ENCODE results near the gene STIM2. TPM values are rescaled to one million over a fixed set of nuclear protein-coding genes. Genes with fewer than 3 reads are reported as not detected.

The STIM2 gene
- polyA plus RNA-seq, 4 donors: 7.6 to 28.0 (median 15.7) TPM

DNA sequence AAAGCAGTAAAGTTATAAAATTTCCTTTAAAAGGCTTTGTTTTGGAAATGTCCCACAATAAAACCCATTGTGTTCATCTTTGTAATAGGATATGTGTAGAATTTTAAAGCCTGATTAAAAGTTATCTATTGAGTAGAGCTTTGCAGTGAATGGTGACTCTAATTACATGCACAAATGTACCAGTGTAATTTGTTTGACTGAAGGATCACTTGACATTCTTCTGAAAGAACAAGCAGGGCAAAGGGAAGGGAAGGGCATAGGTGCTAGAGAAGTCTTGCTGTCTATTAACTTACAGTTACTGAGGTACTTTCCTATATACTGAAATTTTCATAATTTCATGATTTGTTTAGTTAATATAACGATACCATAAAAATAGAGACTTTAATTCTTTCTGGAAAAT, 70.8 kb downstream of the STIM2 start:
- WGBS, 3 donors: 90 to 100% (median 91%) methylated on average over 1 of the region's 1 CpG
- DNase-seq (no peak), FAIRE-seq (no peak)
- no peak overlapping the region for H3K4me3 ChIP-seq (ENCODE audit: low read depth in 1 of 3, low read length in 3 of 3)
- no peak overlapping the region for H3K27ac ChIP-seq (ENCODE audit: low read depth in 1 of 3, low read length in 2 of 3)
- H3K36me3 ChIP-seq (ENCODE audit: control insufficient read depth in 3 of 3, insufficient read depth in 2 of 3, low read depth in 1 of 3, low read length in 3 of 3): no peaks in the 10 kb centered on the region
- peaks cover 0 to 3% (median 0%) of the 10 kb centered on the region in 3 donors for H3K4me1 ChIP-seq (ENCODE audit: control insufficient read depth in 3 of 3, insufficient read depth in 2 of 3, low read depth in 1 of 3, low read length in 2 of 3)
- no peaks in the 10 kb centered on the region for H3K9me3 ChIP-seq (ENCODE audit: control insufficient read depth in 2 of 2, insufficient read depth in 1 of 2, low read depth in 1 of 2, low read length in 1 of 2)
- H3K27me3 ChIP-seq (ENCODE audit: control insufficient read depth in 3 of 3, insufficient read depth in 3 of 3, low read length in 3 of 3): no peaks in the 10 kb centered on the region

DNA sequence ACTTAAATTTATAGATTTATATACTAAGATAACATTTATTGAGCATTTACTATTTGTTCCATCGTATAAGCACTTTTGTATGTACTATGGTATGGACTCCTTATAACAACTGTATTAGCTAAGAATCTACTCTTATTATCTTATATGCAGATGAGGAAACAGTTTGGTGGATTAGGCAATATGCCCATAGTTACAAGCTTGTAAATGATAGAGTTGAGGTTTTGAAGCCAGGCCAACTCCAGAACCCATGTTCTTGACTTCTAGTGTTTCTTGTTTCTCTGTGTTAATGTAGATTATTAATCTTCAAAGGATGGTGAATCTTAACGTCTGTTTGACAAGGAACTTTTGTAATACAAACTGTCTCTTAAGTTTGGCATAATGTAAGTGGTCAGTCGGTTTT, 71.3 kb downstream of the STIM2 start:
- Histone ChIP-seq H3K36me3 (ENCODE audit: control insufficient read depth in 3 of 3, insufficient read depth in 2 of 3, low read depth in 1 of 3, low read length in 3 of 3) (no peaks in the 10 kb centered on the region), H3K27ac (ENCODE audit: low read depth in 1 of 3, low read length in 2 of 3) (no peak overlapping the region), H3K9me3 (ENCODE audit: control insufficient read depth in 2 of 2, insufficient read depth in 1 of 2, low read depth in 1 of 2, low read length in 1 of 2) (no peaks in the 10 kb centered on the region), H3K4me1 (ENCODE audit: control insufficient read depth in 3 of 3, insufficient read depth in 2 of 3, low read depth in 1 of 3, low read length in 2 of 3) (peaks cover 0 to 4% (median 3%) of the 10 kb centered on the region in 3 donors), H3K27me3 (ENCODE audit: control insufficient read depth in 3 of 3, insufficient read depth in 3 of 3, low read length in 3 of 3) (no peaks in the 10 kb centered on the region), H3K4me3 (ENCODE audit: low read depth in 1 of 3, low read length in 3 of 3) (no peak overlapping the region)
- 81 to 90% (median 82%) methylated on average over 3 of the region's 3 CpGs for WGBS, 3 donors
- DNase-seq: no peak
- no peak for FAIRE-seq

DNA sequence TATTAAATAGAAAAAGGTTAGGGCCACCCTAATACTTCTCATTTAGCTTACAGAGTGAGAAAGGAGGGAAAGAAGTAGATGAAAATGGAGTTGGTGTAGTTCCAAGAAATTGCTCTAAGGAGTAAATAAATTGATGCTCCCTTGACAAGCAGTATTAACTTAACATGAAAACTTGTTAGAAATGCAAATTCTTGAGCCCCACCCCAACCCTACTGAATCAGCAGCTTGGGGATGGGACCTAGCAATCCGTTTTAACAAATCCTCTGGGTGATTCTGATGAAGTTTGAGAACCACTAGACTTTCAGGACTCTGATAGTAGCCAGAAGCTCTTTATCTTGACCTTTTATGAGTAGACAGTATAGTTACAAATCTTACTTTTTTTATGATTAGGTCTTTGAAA, 74.8 kb downstream of the STIM2 start:
- no peak for FAIRE-seq
- Histone ChIP-seq H3K9me3 (ENCODE audit: control insufficient read depth in 2 of 2, insufficient read depth in 1 of 2, low read depth in 1 of 2, low read length in 1 of 2) (no peaks in the 10 kb centered on the region), H3K4me1 (ENCODE audit: control insufficient read depth in 3 of 3, insufficient read depth in 2 of 3, low read depth in 1 of 3, low read length in 2 of 3) (peaks cover 0 to 9% (median 4%) of the 10 kb centered on the region in 3 donors), H3K27ac (ENCODE audit: low read depth in 1 of 3, low read length in 2 of 3) (no peak overlapping the region), H3K27me3 (ENCODE audit: control insufficient read depth in 3 of 3, insufficient read depth in 3 of 3, low read length in 3 of 3) (no peaks in the 10 kb centered on the region), H3K36me3 (ENCODE audit: control insufficient read depth in 3 of 3, insufficient read depth in 2 of 3, low read depth in 1 of 3, low read length in 3 of 3) (no peaks in the 10 kb centered on the region), H3K4me3 (ENCODE audit: low read depth in 1 of 3, low read length in 3 of 3) (no peak overlapping the region)
- no peak for DNase-seq
- WGBS, 3 donors: 74 to 92% (median 84%) methylated on average over 1 of the region's 1 CpG

DNA sequence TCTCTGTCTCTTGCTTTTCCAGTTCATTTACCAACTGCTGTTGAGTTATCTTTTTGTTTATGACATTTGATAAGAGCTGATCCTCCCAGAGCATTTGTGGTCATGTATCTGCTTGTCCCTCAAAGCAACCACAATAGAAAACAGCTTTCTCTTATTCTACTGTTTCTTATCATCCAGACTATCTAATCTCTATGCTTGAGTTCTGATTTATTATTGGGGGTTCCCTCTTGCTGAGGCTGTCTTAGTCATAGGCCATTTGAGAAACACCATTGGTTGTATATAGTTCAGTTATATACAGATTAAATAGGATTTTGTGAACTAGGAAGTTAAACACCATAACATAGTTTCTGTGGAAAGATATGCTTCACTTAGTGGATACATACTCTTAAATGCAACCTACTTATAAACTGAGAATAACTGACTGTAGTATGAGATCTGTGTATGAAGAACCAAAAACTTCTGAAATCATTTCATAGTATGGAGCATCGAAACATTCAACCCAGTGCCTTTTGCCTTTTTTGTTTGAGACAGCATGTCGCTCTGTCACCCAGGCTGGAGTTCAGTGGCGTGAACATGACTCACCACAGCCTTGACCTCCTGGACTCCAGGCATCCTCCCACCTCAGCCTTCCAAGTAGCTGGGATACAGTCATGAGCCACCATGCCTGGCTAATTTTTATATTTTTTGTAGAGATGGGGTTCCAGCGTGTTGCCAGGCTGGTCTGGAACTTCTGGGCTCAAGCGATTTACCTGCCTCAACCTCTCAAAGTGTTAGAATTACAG, 75.8 kb downstream of the STIM2 start:
- no peak overlapping the region for H3K27ac ChIP-seq (ENCODE audit: low read depth in 1 of 3, low read length in 2 of 3)
- H3K4me3 ChIP-seq (ENCODE audit: low read depth in 1 of 3, low read length in 3 of 3): no peak overlapping the region
- no peaks in the 10 kb centered on the region for H3K27me3 ChIP-seq (ENCODE audit: control insufficient read depth in 3 of 3, insufficient read depth in 3 of 3, low read length in 3 of 3)
- DNase-seq: peak; percentile 26 to 74
- no peak for FAIRE-seq
- WGBS, 3 donors: 71 to 86% (median 73%) methylated on average over 5 of the region's 5 CpGs
- H3K9me3 ChIP-seq (ENCODE audit: control insufficient read depth in 2 of 2, insufficient read depth in 1 of 2, low read depth in 1 of 2, low read length in 1 of 2): no peaks in the 10 kb centered on the region
- H3K36me3 ChIP-seq (ENCODE audit: control insufficient read depth in 3 of 3, insufficient read depth in 2 of 3, low read depth in 1 of 3, low read length in 3 of 3): no peaks in the 10 kb centered on the region
- peaks cover 0 to 6% (median 4%) of the 10 kb centered on the region in 3 donors for H3K4me1 ChIP-seq (ENCODE audit: control insufficient read depth in 3 of 3, insufficient read depth in 2 of 3, low read depth in 1 of 3, low read length in 2 of 3)

DNA sequence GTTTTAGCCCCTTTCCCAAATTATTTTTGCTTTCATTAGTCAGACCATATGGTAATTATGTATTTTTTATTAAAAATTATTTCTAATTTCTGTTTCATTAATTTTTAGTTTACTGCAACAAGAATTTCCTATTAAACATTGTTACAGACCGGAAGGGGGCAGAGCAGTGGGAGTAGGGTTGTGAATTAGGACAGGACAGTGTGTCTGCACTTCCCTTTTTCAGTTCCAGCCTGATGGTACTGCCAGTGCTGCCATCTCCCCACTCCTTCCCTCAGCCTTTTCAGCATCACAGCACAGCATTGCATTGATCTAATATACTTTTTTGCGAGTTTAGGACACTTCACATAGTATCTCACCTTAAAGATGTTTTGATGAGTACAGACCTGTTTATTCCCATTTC, 76.5 kb downstream of the STIM2 start:
- H3K4me1 ChIP-seq (ENCODE audit: control insufficient read depth in 3 of 3, insufficient read depth in 2 of 3, low read depth in 1 of 3, low read length in 2 of 3): peaks cover 0 to 6% (median 4%) of the 10 kb centered on the region in 3 donors
- H3K27me3 ChIP-seq (ENCODE audit: control insufficient read depth in 3 of 3, insufficient read depth in 3 of 3, low read length in 3 of 3): no peaks in the 10 kb centered on the region
- no peak overlapping the region for H3K27ac ChIP-seq (ENCODE audit: low read depth in 1 of 3, low read length in 2 of 3)
- no peaks in the 10 kb centered on the region for H3K9me3 ChIP-seq (ENCODE audit: control insufficient read depth in 2 of 2, insufficient read depth in 1 of 2, low read depth in 1 of 2, low read length in 1 of 2)
- no peak overlapping the region for H3K4me3 ChIP-seq (ENCODE audit: low read depth in 1 of 3, low read length in 3 of 3)
- WGBS, 3 donors: 67 to 79% (median 70%) methylated on average over 2 of the region's 2 CpGs
- no peaks in the 10 kb centered on the region for H3K36me3 ChIP-seq (ENCODE audit: control insufficient read depth in 3 of 3, insufficient read depth in 2 of 3, low read depth in 1 of 3, low read length in 3 of 3)
- DNase-seq (peak in 1 of 2 donors; percentile 14), FAIRE-seq (no peak)

DNA sequence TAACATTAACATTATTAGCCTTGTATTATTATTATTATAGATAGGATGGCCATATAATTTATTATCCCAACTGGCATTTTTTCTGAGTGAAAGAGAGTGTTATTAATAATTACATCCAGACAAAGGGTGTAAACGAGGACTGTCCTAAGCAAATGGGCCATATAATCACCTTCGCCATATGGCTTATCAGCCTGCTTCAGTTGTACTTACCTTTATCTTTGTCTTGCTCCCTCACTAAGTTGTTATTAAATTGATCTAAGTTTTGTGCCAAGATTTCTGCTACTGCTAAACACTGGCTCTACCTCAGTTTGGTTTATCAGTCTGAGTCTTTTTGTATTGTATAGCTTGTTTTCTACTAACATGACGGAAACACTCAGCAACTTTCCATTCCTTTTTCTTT, 76.9 kb downstream of the STIM2 start:
- DNase-seq: peak in 1 of 2 donors; percentile 56
- FAIRE-seq: no peak
- WGBS, 3 donors: 13 to 61% (median 37%) methylated on average over 3 of the region's 3 CpGs
- Histone ChIP-seq H3K4me1 (ENCODE audit: control insufficient read depth in 3 of 3, insufficient read depth in 2 of 3, low read depth in 1 of 3, low read length in 2 of 3) (peaks cover 0 to 6% (median 4%) of the 10 kb centered on the region in 3 donors), H3K27ac (ENCODE audit: low read depth in 1 of 3, low read length in 2 of 3) (no peak overlapping the region), H3K36me3 (ENCODE audit: control insufficient read depth in 3 of 3, insufficient read depth in 2 of 3, low read depth in 1 of 3, low read length in 3 of 3) (no peaks in the 10 kb centered on the region), H3K27me3 (ENCODE audit: control insufficient read depth in 3 of 3, insufficient read depth in 3 of 3, low read length in 3 of 3) (no peaks in the 10 kb centered on the region), H3K4me3 (ENCODE audit: low read depth in 1 of 3, low read length in 3 of 3) (no peak overlapping the region), H3K9me3 (ENCODE audit: control insufficient read depth in 2 of 2, insufficient read depth in 1 of 2, low read depth in 1 of 2, low read length in 1 of 2) (no peaks in the 10 kb centered on the region)

DNA sequence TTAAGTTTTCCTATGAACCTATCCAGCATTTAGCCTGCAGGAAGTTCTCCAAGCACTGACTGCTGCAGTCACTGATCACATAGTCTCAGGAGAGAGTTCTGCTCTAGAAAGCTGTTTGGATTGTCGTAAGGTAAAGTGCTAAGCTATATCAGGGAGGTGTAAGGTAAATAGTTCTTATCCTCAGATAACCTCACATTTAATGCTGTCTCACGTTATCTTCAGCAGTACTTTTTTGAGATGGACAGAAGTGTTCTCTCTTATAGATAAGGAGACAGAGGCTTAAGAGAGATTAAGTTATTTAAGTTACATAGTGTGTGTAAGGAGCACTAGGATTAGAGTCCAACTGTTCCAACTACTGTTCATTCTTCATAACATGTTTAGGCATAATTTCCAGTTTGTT, 77.9 kb downstream of the STIM2 start:
- H3K36me3 ChIP-seq (ENCODE audit: control insufficient read depth in 3 of 3, insufficient read depth in 2 of 3, low read depth in 1 of 3, low read length in 3 of 3): no peaks in the 10 kb centered on the region
- H3K9me3 ChIP-seq (ENCODE audit: control insufficient read depth in 2 of 2, insufficient read depth in 1 of 2, low read depth in 1 of 2, low read length in 1 of 2): no peaks in the 10 kb centered on the region
- DNase-seq (peak; percentile 6 to 55), FAIRE-seq (no peak)
- peaks cover 0 to 6% (median 4%) of the 10 kb centered on the region in 3 donors for H3K4me1 ChIP-seq (ENCODE audit: control insufficient read depth in 3 of 3, insufficient read depth in 2 of 3, low read depth in 1 of 3, low read length in 2 of 3)
- H3K27ac ChIP-seq (ENCODE audit: low read depth in 1 of 3, low read length in 2 of 3): no peak overlapping the region
- WGBS, 3 donors: 15 to 49% (median 26%) methylated on average over 2 of the region's 2 CpGs
- H3K27me3 ChIP-seq (ENCODE audit: control insufficient read depth in 3 of 3, insufficient read depth in 3 of 3, low read length in 3 of 3): no peaks in the 10 kb centered on the region
- no peak overlapping the region for H3K4me3 ChIP-seq (ENCODE audit: low read depth in 1 of 3, low read length in 3 of 3)

DNA sequence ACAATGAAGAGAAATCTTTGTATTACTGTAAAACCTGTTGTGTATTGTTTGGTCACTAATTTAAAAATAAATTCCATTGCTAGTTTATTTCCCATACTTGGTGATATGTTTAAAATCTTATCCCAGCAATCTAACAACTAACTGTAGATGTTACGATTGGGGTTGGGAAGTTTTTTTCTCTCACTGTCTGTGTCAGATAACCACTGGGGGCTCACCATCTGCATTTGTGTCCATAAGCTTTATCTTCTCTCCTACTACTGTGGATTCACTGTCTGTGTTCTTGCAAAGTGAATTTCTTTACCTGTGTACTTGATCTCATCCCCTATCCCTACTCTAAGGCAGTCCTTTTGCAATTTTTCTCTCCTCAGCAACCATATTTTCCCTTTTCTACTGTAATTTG, 81.3 kb downstream of the STIM2 start:
- DNase-seq (no peak), FAIRE-seq (no peak)
- Histone ChIP-seq H3K27me3 (ENCODE audit: control insufficient read depth in 3 of 3, insufficient read depth in 3 of 3, low read length in 3 of 3) (no peaks in the 10 kb centered on the region), H3K27ac (ENCODE audit: low read depth in 1 of 3, low read length in 2 of 3) (no peak overlapping the region), H3K9me3 (ENCODE audit: control insufficient read depth in 2 of 2, insufficient read depth in 1 of 2, low read depth in 1 of 2, low read length in 1 of 2) (no peaks in the 10 kb centered on the region), H3K4me1 (ENCODE audit: control insufficient read depth in 3 of 3, insufficient read depth in 2 of 3, low read depth in 1 of 3, low read length in 2 of 3) (peaks cover 0 to 6% (median under 1%) of the 10 kb centered on the region in 3 donors), H3K36me3 (ENCODE audit: control insufficient read depth in 3 of 3, insufficient read depth in 2 of 3, low read depth in 1 of 3, low read length in 3 of 3) (no peaks in the 10 kb centered on the region), H3K4me3 (ENCODE audit: low read depth in 1 of 3, low read length in 3 of 3) (no peak overlapping the region)
- 84 to 94% (median 87%) methylated on average over 1 of the region's 1 CpG for WGBS, 3 donors

DNA sequence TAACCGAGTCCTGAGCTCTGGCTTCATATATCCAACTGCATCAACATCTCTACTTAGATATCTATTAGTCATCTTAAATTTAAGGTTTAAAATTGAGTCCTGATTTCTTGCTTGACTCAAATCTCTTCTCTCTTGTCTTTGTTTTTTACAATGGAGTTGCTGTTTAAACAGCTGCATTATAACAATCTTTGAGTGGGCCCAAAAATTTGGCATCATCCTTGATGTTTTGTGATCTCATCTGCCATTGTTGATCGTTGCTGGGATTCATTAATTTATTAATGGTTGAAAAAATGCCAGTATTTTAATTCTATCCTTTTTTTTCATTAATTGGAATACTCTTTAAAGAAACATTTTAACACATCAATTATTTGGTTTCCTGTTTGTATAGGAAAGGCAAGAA, 82.2 kb downstream of the STIM2 start:
- Histone ChIP-seq H3K4me1 (ENCODE audit: control insufficient read depth in 3 of 3, insufficient read depth in 2 of 3, low read depth in 1 of 3, low read length in 2 of 3) (peaks cover 0 to 6% (median 0%) of the 10 kb centered on the region in 3 donors), H3K4me3 (ENCODE audit: low read depth in 1 of 3, low read length in 3 of 3) (no peak overlapping the region), H3K36me3 (ENCODE audit: control insufficient read depth in 3 of 3, insufficient read depth in 2 of 3, low read depth in 1 of 3, low read length in 3 of 3) (no peaks in the 10 kb centered on the region), H3K27ac (ENCODE audit: low read depth in 1 of 3, low read length in 2 of 3) (no peak overlapping the region), H3K9me3 (ENCODE audit: control insufficient read depth in 2 of 2, insufficient read depth in 1 of 2, low read depth in 1 of 2, low read length in 1 of 2) (no peaks in the 10 kb centered on the region), H3K27me3 (ENCODE audit: control insufficient read depth in 3 of 3, insufficient read depth in 3 of 3, low read length in 3 of 3) (no peaks in the 10 kb centered on the region)
- FAIRE-seq (no peak), DNase-seq (no peak)
- 67 to 89% (median 87%) methylated on average over 2 of the region's 2 CpGs for WGBS, 3 donors
